ENCODE measurements around the gene NRARP. TPM values are rescaled to one million over a fixed set of nuclear protein-coding genes. Genes with fewer than 3 reads are reported as not detected.

Gene NRARP
- total RNA-seq, 1 experiment from 2014 or later = 24.7 TPM

DNA sequence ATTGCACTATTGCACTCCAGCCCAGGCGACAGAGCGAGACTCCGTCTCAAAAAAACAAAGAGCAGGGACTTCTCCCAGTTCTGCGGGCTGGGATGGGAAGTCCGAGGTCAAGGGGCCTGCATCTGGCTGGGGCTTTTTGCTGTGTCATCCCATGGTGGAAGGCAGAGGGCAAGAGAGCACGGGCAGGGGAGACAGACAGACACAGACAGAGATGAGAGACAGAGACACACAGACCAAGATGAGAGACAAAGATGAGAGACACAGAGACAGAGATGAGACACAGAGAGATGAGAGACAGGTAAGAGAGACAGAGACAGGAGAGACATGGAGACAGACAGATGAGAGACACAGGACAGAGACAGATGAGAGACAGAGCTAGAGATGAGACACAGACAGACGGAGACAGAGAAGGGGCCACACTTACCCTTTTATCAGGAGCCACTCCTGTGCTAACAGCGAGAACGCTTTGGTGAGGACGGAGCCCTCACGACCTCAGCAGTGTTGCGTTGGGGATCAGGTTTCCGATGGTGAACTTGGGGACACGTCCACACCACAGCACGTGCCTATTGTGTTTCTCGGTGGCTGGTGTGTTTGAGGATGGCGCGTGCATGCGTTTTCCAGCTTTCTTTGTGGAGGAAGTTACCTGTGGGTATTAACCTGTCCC lies 33.4 kb downstream of the NRARP start:
- no peak overlapping the region for H3K27ac Mint-ChIP-seq (ENCODE audit: unreplicated experiment)
- H3K36me3 ChIP-seq (ENCODE audit: control insufficient read depth, insufficient read depth, low read length) = peaks cover 3% of the 10 kb centered on the region
- no peaks in the 10 kb centered on the region for H3K27me3 ChIP-seq (replicated peaks; ENCODE audit: control insufficient read depth, insufficient read depth, low read length)
- H3K4me3 Mint-ChIP-seq (ENCODE audit: unreplicated experiment) = no peak overlapping the region
- TF ChIP-seq, protein P1, sequence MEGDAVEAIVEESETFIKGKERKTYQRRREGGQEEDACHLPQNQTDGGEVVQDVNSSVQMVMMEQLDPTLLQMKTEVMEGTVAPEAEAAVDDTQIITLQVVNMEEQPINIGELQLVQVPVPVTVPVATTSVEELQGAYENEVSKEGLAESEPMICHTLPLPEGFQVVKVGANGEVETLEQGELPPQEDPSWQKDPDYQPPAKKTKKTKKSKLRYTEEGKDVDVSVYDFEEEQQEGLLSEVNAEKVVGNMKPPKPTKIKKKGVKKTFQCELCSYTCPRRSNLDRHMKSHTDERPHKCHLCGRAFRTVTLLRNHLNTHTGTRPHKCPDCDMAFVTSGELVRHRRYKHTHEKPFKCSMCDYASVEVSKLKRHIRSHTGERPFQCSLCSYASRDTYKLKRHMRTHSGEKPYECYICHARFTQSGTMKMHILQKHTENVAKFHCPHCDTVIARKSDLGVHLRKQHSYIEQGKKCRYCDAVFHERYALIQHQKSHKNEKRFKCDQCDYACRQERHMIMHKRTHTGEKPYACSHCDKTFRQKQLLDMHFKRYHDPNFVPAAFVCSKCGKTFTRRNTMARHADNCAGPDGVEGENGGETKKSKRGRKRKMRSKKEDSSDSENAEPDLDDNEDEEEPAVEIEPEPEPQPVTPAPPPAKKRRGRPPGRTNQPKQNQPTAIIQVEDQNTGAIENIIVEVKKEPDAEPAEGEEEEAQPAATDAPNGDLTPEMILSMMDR (IDR thresholded peaks at IDR 0.05; ENCODE audit: insufficient read depth in 1 of 2, low read depth in 1 of 2, low read length in 1 of 2, severe bottlenecking in 1 of 2, unreplicated experiment in 1 of 2) = no peak
- H3K4me3 ChIP-seq (ENCODE audit: low read depth, low read length) = no peak overlapping the region
- no peak for DNase-seq
- H3K9me3 ChIP-seq = no peaks in the 10 kb centered on the region
- BruUV-seq (replicated peaks) = no TSS peak
- ChIA-PET CTCF (interaction anchor here (0.6 kb wide), 1 partner anchor 16 kb away, joined by 3 read pairs; no protein-coding TSS in a partner anchor), POLR2A (no interaction called here)
- H3K4me1 Mint-ChIP-seq (ENCODE audit: low read depth, unreplicated experiment) = no peaks in the 10 kb centered on the region
- peaks cover 77% of the 10 kb centered on the region for H3K36me3 Mint-ChIP-seq (ENCODE audit: insufficient read depth, unreplicated experiment)
- H3K9me3 Mint-ChIP-seq (ENCODE audit: unreplicated experiment) = no peaks in the 10 kb centered on the region
- no peaks in the 10 kb centered on the region for H3K27me3 Mint-ChIP-seq (ENCODE audit: insufficient read depth, unreplicated experiment)
- intact Hi-C loops (cut with micrococcal nuclease; ENCODE audit: unreplicated experiment) = no loop called here
- H3K4me1 ChIP-seq = no peaks in the 10 kb centered on the region

DNA sequence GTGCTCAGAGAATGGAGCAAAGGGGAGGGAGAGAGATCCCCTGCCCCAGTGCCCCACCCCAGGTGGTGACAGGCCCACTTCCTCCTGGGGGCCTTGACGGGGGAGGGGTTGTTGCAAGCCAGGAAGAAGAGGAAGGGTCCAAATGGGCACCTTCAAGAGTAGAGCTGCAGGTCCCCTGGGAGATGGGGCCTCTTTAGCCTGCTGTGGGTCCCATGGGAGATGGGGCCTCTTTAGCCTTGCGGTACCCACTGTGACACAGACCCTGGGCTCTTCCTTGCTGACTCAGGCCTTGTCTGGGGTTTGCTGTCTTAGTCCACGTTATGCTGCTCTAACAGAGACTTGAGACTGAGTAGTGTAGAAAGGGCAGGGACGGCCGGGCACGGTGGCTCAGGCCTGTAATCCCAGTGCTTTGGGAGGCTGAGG lies 34.1 kb downstream of the NRARP start:
- Mint-ChIP-seq H3K4me3 (ENCODE audit: unreplicated experiment) (no peak overlapping the region), H3K27me3 (ENCODE audit: insufficient read depth, unreplicated experiment) (no peaks in the 10 kb centered on the region), H3K4me1 (ENCODE audit: low read depth, unreplicated experiment) (no peaks in the 10 kb centered on the region), H3K36me3 (ENCODE audit: insufficient read depth, unreplicated experiment) (peaks cover 75% of the 10 kb centered on the region), H3K27ac (ENCODE audit: unreplicated experiment) (no peak overlapping the region), H3K9me3 (ENCODE audit: unreplicated experiment) (no peaks in the 10 kb centered on the region)
- Histone ChIP-seq H3K27me3 (replicated peaks; ENCODE audit: control insufficient read depth, insufficient read depth, low read length) (no peaks in the 10 kb centered on the region), H3K36me3 (ENCODE audit: control insufficient read depth, insufficient read depth, low read length) (peaks cover 3% of the 10 kb centered on the region), H3K9me3 (no peaks in the 10 kb centered on the region), H3K4me1 (no peaks in the 10 kb centered on the region), H3K4me3 (ENCODE audit: low read depth, low read length) (no peak overlapping the region)
- DNase-seq = no peak
- intact Hi-C loops (cut with micrococcal nuclease; ENCODE audit: unreplicated experiment) = no loop called here
- TF ChIP-seq, protein P1 (IDR thresholded peaks at IDR 0.05; ENCODE audit: insufficient read depth in 1 of 2, low read depth in 1 of 2, low read length in 1 of 2, severe bottlenecking in 1 of 2, unreplicated experiment in 1 of 2) = no peak
- CTCF ChIA-PET = interaction anchor here (0.7 kb wide), 1 partner anchor 267 kb away, joined by 8 read pairs; no protein-coding TSS in a partner anchor
- POLR2A ChIA-PET = no interaction called here
- BruUV-seq (replicated peaks) = no TSS peak

DNA sequence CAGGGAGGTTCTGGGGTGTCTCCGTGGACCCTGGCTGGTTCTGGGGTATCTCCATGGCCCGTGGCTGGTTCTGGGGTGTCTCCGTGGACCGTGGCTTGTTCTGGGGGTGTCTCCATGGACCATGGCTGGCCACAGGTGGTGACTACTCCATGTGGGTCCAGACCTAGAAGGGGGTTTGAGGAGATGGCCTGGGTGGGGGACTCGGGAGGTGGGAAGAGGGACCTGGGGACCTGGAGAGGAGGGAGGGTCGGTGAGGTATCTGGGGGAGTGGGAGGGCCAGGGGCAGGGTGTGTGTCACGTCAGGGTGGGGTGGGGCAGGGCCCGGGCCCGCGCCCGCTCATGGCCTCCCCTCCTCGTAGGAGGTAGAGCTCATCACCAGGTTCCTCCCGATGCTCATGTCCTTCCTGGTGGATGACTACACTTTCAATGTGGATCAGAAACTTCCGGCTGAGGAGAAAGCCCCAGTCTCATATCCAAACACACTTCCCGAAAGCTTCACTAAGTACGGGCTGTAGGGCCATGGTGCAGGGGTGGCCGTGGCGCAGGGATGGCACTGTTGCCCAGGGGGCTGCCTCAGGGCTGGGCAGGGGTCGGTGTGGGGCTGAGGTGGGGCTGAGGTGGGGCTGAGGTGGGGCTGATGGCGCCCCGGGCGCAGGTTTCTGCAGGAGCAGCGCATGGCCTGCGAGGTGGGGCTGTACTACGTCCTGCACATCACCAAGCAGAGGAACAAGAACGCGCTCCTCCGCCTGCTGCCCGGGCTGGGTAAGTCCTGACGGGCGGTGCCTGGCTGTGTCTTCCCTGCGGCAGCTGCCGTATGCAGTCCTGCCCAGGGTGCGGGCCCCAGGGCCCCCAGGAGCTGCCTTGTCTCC lies 35.3 kb downstream of the NRARP start:
- no peak overlapping the region for H3K27ac Mint-ChIP-seq (ENCODE audit: unreplicated experiment)
- Histone ChIP-seq H3K27me3 (replicated peaks; ENCODE audit: control insufficient read depth, insufficient read depth, low read length) (no peaks in the 10 kb centered on the region), H3K4me3 (ENCODE audit: low read depth, low read length) (no peak overlapping the region), H3K4me1 (no peaks in the 10 kb centered on the region), H3K36me3 (ENCODE audit: control insufficient read depth, insufficient read depth, low read length) (peaks cover 3% of the 10 kb centered on the region), H3K9me3 (no peaks in the 10 kb centered on the region)
- ChIA-PET CTCF (interaction anchor here (0.7 kb wide), 1 partner anchor 268 kb away, joined by 8 read pairs; no protein-coding TSS in a partner anchor), POLR2A (no interaction called here)
- BruUV-seq (replicated peaks) = no TSS peak
- H3K4me1 Mint-ChIP-seq (ENCODE audit: low read depth, unreplicated experiment) = no peaks in the 10 kb centered on the region
- TF ChIP-seq, protein P1 (IDR thresholded peaks at IDR 0.05; ENCODE audit: insufficient read depth in 1 of 2, low read depth in 1 of 2, low read length in 1 of 2, severe bottlenecking in 1 of 2, unreplicated experiment in 1 of 2) = no peak
- H3K27me3 Mint-ChIP-seq (ENCODE audit: insufficient read depth, unreplicated experiment) = no peaks in the 10 kb centered on the region
- no peaks in the 10 kb centered on the region for H3K9me3 Mint-ChIP-seq (ENCODE audit: unreplicated experiment)
- DNase-seq = no peak
- H3K4me3 Mint-ChIP-seq (ENCODE audit: unreplicated experiment) = no peak overlapping the region
- intact Hi-C loops (cut with micrococcal nuclease; ENCODE audit: unreplicated experiment) = no loop called here
- H3K36me3 Mint-ChIP-seq (ENCODE audit: insufficient read depth, unreplicated experiment) = peaks cover 78% of the 10 kb centered on the region

All from Caco-2 (cell line).